ENCODE measurements around the gene FOXA3. TPM values are rescaled to one million over a fixed set of nuclear protein-coding genes. Genes with fewer than 3 reads are reported as not detected.
A peak's percentile ranks its signal among the peaks of the same experiment; 100 is the strongest.

FOXA3 gene
- total and polyA plus RNA-seq, 3 donors from 2014 or later, result 1.5 to 1.7 (median 1.7) TPM

DNA sequence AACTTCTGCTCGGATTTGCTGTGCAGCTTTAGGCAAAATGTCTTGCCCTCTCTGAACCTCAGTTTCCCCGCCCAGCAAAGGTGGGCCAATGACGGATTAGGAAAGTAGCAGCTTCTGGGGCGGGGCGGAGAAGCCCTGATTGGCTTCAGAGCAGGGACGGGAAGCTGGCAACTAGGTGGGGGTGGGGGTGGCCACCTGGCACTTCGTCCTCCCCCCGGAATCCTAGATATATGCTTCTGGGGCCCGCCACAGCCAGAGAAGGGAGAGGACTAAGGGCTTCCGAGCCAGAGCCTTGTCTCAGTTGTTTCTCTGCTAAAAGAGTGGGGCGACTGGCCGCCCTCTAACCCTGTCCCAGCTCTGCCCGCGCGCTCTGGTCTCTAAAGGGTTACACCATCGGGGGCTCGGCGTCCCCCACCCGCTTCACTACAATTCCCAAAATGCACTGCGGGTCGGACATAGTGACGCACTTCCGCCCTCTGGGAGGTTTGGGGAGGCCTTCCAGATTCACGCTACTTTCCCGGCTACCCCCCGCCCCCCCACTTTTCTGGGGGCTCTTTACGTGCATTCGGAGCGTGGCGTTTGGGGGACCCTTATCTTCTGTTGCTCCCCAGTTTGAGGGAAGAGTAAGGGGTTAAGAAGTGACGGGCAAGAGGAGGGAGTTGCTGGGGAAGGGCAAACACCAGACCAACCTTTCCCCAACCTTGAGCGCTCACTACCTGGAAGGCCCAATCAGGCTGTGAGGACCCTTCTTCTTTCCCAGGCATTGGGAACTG lies 22.5 kb downstream of the FOXA3 start:
- WGBS, 2 donors, result 0 to 1% methylated on average over 27 to 32 of the region's 32 CpGs
- H3K27ac ChIP-seq, result peak overlapping the region; percentile 86 to 87
- no peaks in the 10 kb centered on the region for H3K27me3 ChIP-seq
- H3K9me3 ChIP-seq, result no peaks in the 10 kb centered on the region
- TF ChIP-seq, protein P1, sequence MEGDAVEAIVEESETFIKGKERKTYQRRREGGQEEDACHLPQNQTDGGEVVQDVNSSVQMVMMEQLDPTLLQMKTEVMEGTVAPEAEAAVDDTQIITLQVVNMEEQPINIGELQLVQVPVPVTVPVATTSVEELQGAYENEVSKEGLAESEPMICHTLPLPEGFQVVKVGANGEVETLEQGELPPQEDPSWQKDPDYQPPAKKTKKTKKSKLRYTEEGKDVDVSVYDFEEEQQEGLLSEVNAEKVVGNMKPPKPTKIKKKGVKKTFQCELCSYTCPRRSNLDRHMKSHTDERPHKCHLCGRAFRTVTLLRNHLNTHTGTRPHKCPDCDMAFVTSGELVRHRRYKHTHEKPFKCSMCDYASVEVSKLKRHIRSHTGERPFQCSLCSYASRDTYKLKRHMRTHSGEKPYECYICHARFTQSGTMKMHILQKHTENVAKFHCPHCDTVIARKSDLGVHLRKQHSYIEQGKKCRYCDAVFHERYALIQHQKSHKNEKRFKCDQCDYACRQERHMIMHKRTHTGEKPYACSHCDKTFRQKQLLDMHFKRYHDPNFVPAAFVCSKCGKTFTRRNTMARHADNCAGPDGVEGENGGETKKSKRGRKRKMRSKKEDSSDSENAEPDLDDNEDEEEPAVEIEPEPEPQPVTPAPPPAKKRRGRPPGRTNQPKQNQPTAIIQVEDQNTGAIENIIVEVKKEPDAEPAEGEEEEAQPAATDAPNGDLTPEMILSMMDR (IDR thresholded peaks at IDR 0.05), result no peak
- no peak for TF ChIP-seq POLR2A (IDR thresholded peaks at IDR 0.05)
- intact Hi-C loops (cut with DNase I; ENCODE audit: low total_unique reads), result loop anchor here (10.0 kb wide), 1 partner anchor 112 kb away; no protein-coding TSS in a partner anchor
- H3K4me1 ChIP-seq, result peaks cover 35% of the 10 kb centered on the region
- no peaks in the 10 kb centered on the region for H3K36me3 ChIP-seq (ENCODE audit: low read depth, missing control alignments)
- H3K4me3 ChIP-seq, result peak overlapping the region; percentile 75 to 84
- peak; percentile 93 for DNase-seq

DNA sequence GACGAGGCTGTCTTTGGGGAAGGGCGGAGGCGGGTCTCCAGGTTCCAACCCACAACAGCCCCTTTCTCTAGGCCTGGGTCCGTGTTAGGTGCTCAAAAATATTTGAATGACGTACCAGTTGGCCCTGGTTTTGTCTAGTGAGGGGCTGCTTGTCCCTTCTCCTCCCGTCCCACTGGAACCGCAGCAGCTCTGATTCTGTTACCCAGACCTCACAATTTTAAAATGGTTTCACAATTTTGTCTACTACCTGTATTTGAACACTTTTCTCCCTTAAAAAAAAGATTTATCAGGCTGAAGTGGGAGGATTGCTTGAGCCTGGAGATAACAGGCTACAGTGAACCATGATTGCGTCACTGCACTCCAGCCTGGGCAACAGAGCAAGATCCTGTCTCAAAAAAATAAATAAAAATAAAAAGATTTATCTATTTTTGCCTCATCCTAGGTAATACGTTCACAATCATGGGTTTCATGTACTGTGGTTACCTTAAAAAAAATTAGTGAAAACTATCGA lies 23.1 kb downstream of the FOXA3 start:
- intact Hi-C loops (cut with DNase I; ENCODE audit: low total_unique reads), result loop anchor here (10.0 kb wide), 1 partner anchor 112 kb away; no protein-coding TSS in a partner anchor
- no peaks in the 10 kb centered on the region for H3K36me3 ChIP-seq (ENCODE audit: low read depth, missing control alignments)
- TF ChIP-seq, protein P1 (IDR thresholded peaks at IDR 0.05), result no peak
- no peak for TF ChIP-seq POLR2A (IDR thresholded peaks at IDR 0.05)
- no peaks in the 10 kb centered on the region for H3K9me3 ChIP-seq
- H3K4me1 ChIP-seq, result peaks cover 34% of the 10 kb centered on the region
- H3K27ac ChIP-seq, result peak overlapping the region; percentile 86 to 87
- peak overlapping the region; percentile 75 to 84 for H3K4me3 ChIP-seq
- no peak for DNase-seq
- WGBS, 2 donors, result 31 to 37% methylated on average over 8 to 10 of the region's 10 CpGs
- no peaks in the 10 kb centered on the region for H3K27me3 ChIP-seq

DNA sequence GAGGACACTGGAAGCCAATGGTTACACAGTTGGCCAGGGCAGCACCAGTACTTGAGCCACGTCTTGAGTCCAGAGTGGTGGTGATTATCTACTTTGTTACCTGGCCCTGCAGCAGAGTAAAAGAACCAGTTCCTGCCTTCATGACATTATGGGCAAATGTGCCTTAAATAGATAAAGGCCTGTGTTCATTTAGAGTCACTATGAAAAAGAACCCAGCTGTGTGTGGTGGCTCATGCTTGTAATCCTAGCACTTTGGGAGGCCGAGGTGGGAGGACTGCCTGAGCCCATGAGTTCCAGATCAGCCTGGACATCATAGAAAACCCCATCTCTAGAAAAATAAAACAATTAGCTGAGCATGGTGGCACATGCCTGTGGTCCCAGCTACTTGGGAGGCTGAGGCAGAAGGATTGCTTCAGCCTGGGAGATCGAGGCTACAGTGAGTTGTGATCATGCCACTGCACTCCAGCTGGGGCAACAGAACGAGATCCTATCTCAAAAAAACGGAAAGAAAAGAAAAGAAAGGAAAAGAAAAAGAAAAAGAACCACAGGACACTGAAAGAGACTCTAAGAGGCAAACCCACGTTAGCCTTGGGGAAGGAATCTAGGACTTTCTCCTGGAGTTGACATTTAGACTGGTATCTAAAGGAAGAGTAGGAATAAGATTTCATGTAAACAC lies 25.2 kb downstream of the FOXA3 start:
- no peaks in the 10 kb centered on the region for H3K36me3 ChIP-seq (ENCODE audit: low read depth, missing control alignments)
- H3K4me3 ChIP-seq, result no peak overlapping the region
- no peak for TF ChIP-seq POLR2A (IDR thresholded peaks at IDR 0.05)
- TF ChIP-seq, protein P1 (IDR thresholded peaks at IDR 0.05), result no peak
- H3K27ac ChIP-seq, result no peak overlapping the region
- intact Hi-C loops (cut with DNase I; ENCODE audit: low total_unique reads), result loop anchor here (10.0 kb wide), 1 partner anchor 115 kb away; no protein-coding TSS in a partner anchor
- DNase-seq, result no peak
- 74 to 78% methylated on average over 6 of the region's 6 CpGs for WGBS, 2 donors
- H3K27me3 ChIP-seq, result no peaks in the 10 kb centered on the region
- H3K9me3 ChIP-seq, result no peaks in the 10 kb centered on the region
- H3K4me1 ChIP-seq, result peaks cover 13% of the 10 kb centered on the region

DNA sequence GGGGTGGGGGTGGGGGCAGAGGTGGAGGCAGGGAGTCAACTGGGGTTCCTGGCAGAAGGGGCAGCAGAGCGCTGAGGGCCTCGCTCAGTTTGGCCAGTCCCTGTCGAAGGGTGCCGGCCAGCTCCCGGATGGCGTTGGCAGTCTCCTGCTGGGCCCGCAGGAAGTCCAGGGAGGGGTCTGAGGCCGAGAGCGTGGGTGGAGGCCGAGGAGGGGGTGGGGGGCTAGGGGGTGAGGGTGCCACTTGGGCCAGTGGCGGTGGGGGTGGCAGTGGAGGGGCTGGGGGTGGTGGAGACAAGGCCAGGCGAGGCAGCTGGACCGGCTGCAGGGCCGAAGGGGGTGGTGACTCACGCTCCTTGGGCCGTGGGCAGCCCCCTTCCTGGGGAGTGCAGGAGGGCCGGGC lies 26.8 kb downstream of the FOXA3 start:
- no peaks in the 10 kb centered on the region for H3K9me3 ChIP-seq
- WGBS, 2 donors, result 88% methylated on average over 17 of the region's 17 CpGs; no CpG with 5 or more reads in 1 of the 2 donors
- peaks cover 3% of the 10 kb centered on the region for H3K4me1 ChIP-seq
- H3K4me3 ChIP-seq, result no peak overlapping the region
- TF ChIP-seq, protein P1 (IDR thresholded peaks at IDR 0.05), result no peak
- no peak for TF ChIP-seq POLR2A (IDR thresholded peaks at IDR 0.05)
- H3K27me3 ChIP-seq, result no peaks in the 10 kb centered on the region
- H3K36me3 ChIP-seq (ENCODE audit: low read depth, missing control alignments), result no peaks in the 10 kb centered on the region
- no peak for DNase-seq
- intact Hi-C loops (cut with DNase I; ENCODE audit: low total_unique reads), result no loop called here
- H3K27ac ChIP-seq, result no peak overlapping the region

All from testis (tissue), 3 donors.